ENCODE measurements around the gene PRKCG.
A peak's percentile ranks its signal among the peaks of the same experiment; 100 is the strongest.

The PRKCG gene

GRCh38 chr19:53873773-53874605 is 8.0 kb upstream of the PRKCG start:
- no peak for DNase-seq

- DNase-seq: no peak
Measured at GRCh38 chr19:53874606-53874990, 7.4 kb upstream of the PRKCG start.

GRCh38 chr19:53875602-53876325 is 6.2 kb upstream of the PRKCG start:
- DNase-seq: no peak

- no peak for DNase-seq
Measured at GRCh38 chr19:53876651-53877224, 5.3 kb upstream of the PRKCG start.

GRCh38 chr19:53877361-53877766 is 4.6 kb upstream of the PRKCG start:
- DNase-seq: no peak

- no peak for DNase-seq
Measured at GRCh38 chr19:53878776-53879139, 3.2 kb upstream of the PRKCG start.

- DNase-seq: peak; percentile 61 to 65
Measured at GRCh38 chr19:53879140-53880081, 2.6 kb upstream of the PRKCG start.

GRCh38 chr19:53880711-53881481 is 1.1 kb upstream of the PRKCG start:
- DNase-seq: no peak

GRCh38 chr19:53882391-53883050 is 524 bp downstream of the PRKCG start:
- no peak for DNase-seq

GRCh38 chr19:53883231-53883661 is 1.2 kb downstream of the PRKCG start:
- no peak for DNase-seq

GRCh38 chr19:53883741-53884140 is 1.7 kb downstream of the PRKCG start:
- DNase-seq: no peak

- no peak for DNase-seq
Measured at GRCh38 chr19:53884256-53884655, 2.3 kb downstream of the PRKCG start.

- no peak for DNase-seq
Measured at GRCh38 chr19:53885036-53885435, 3.0 kb downstream of the PRKCG start.

- no peak for DNase-seq
Measured at GRCh38 chr19:53892301-53892980, 10.4 kb downstream of the PRKCG start.

- DNase-seq: no peak
Measured at GRCh38 chr19:53892981-53893325, 11.0 kb downstream of the PRKCG start.

- no peak for DNase-seq
Measured at GRCh38 chr19:53894707-53895106, 12.7 kb downstream of the PRKCG start.

- DNase-seq: no peak
Measured at GRCh38 chr19:53896682-53897081, 14.7 kb downstream of the PRKCG start.

GRCh38 chr19:53897459-53897858 is 15.5 kb downstream of the PRKCG start:
- DNase-seq: no peak

- DNase-seq: no peak
Measured at GRCh38 chr19:53898166-53898565, 16.2 kb downstream of the PRKCG start.

- DNase-seq: no peak
Measured at GRCh38 chr19:53898636-53899341, 16.8 kb downstream of the PRKCG start.

All from activated CD4-positive, alpha-beta T cell treated with anti-CD3 and anti-CD28 coated beads, Interleukin-2, amount 50 U/mL, for 4 hours (primary cell).